GM12864 (cell line): Measurements from ENCODE around the gene DHRS3.

Experiments used
- DNase-seq: peaks from one replicate; pipeline ENCODE4 v3.0.0-alpha.2; 2011; ENCODE audit warnings: low read depth
- H3K4me3 ChIP-seq: 2 replicates; pipeline ENCODE4 v1.5.1; 2011; ENCODE audit warnings: mild to moderate bottlenecking, low read depth, low read length, control low read depth
- TF ChIP-seq, protein P1 (sequence below): IDR thresholded peaks from 2 replicates; pipeline ENCODE4 v1.5.1; 2011; ENCODE audit warnings: low read depth, mild to moderate bottlenecking, moderate library complexity, low read length, control low read depth, inconsistent platforms; ENCODE audit errors: missing control alignments

The DHRS3 gene

DNA sequence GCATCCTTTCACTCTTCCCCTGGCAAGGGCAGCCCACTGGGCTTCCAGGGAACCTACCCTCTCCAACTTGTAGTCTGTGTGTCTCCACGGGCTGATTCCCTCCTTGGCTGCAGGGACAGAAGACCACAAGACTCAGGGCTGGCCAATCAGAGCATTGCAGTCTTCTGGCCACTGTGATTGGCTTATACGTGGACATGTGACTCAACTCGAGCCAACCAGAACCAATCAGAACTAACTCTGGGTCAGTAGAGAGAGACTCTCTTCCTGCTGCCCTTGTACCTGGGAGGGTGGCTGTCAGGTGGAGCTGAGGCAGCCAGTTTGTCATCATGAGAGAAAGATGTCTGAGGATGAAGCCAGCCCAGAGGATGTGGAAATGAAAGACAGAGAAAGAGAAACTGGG, 64.0 kb downstream of the DHRS3 start:
- no peak for DNase-seq
- H3K4me3 ChIP-seq, result no peak overlapping the region
- TF ChIP-seq, protein P1, sequence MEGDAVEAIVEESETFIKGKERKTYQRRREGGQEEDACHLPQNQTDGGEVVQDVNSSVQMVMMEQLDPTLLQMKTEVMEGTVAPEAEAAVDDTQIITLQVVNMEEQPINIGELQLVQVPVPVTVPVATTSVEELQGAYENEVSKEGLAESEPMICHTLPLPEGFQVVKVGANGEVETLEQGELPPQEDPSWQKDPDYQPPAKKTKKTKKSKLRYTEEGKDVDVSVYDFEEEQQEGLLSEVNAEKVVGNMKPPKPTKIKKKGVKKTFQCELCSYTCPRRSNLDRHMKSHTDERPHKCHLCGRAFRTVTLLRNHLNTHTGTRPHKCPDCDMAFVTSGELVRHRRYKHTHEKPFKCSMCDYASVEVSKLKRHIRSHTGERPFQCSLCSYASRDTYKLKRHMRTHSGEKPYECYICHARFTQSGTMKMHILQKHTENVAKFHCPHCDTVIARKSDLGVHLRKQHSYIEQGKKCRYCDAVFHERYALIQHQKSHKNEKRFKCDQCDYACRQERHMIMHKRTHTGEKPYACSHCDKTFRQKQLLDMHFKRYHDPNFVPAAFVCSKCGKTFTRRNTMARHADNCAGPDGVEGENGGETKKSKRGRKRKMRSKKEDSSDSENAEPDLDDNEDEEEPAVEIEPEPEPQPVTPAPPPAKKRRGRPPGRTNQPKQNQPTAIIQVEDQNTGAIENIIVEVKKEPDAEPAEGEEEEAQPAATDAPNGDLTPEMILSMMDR, result no peak

DNA sequence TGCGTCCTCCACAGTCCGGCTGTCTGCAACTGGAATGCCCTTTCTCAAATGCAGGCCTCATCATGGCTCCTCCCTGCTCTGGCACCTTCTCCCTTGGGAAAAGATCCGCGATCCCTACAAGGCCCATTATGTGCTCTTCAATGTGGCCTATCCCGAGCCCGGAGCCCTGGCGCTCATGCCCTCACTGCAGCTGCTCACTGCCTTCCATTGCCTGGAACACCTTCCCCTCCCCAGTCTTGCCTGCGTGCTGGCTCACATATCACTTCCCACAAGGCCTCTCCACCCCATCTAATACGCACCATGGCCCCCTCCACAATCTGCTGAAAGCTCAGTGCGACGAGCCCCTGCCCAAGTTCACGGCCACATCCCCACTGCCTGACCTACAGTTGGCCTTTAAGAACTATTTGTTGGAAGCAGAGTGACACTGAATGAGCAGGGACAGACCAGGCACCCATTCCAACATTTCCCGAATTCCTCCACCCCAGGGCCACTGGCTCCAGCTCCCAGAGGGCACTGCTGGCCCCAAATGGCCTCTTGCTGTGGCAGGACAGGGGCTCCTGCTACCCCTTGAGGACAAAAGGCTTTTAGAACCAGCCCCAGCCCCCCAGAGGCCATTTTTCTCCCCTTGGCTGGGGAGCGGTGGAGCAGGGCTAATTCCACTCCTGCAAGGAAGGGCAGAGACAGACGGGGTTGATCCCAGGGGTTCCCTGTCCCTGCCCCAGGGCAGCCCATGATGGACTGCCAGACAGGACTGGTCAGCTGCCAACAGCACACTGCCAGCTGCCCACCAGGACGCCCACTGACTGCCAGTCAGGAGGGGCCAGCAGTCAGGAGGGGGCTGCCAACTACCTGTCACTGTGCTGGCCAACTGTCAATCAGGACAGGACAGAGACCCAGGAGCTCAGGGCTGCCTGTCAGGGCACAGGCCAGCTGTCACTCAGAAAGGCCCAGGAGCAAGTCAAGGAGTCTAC, 64.8 kb downstream of the DHRS3 start:
- no peak overlapping the region for H3K4me3 ChIP-seq
- DNase-seq, result no peak
- TF ChIP-seq, protein P1, result no peak

DNA sequence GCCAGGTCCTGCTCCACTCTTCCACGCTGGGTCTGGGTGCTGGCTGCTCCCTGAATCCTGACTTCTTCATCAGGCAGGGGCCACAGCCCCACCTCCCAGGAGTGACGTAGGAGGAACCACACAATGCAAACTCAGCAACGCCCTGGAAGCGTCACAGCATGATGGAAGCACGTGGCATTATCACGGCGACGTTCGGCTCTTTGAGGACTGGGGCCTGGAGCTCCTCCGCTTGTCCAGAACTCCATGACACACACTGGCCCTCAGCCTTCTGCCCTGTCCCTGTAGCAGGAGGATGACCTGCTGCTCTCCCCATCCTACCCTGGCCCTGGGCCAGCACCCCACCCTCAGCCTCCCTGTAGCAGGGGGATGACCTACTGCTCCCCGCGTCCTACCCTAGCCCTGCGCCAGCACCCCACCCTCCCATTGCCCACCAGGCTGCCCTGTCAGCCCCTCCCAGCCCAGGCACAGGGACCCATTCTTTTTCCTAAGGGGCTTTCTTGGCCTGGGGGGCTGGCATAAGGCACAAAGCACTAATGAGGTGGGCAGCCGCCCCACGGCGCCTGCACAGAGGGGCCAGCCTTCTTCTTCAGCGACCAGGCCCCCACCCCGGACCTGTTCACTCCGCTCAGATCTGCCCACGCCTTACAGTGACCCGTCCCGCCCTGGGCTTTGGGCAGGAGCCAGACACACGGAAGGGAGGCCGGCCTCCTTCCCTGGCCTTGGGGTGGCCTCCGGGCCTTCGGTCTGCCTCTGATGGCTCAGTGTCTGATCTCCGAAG, 65.7 kb downstream of the DHRS3 start:
- DNase-seq, result no peak
- H3K4me3 ChIP-seq, result no peak overlapping the region
- TF ChIP-seq, protein P1, result no peak

DNA sequence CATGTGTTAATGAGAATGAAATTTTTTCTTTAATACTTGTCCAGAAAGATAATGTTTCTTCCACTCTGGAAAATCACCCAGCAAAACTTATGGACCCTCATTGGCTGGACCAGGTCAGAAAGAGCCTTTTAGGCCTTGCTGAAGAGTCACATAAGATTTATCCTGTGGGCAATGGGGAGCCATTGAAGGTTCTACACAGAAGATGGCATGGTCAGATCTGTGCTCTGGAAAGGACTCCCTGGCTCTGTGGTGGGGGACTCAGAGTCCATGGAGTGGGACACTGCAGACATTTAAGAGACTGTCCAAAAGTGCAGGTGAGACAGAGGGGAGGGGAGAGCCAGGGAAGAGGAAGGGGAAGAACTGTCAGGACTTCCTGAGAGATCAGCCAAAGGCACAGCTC, 66.4 kb downstream of the DHRS3 start:
- no peak overlapping the region for H3K4me3 ChIP-seq
- TF ChIP-seq, protein P1, result no peak
- no peak for DNase-seq

DNA sequence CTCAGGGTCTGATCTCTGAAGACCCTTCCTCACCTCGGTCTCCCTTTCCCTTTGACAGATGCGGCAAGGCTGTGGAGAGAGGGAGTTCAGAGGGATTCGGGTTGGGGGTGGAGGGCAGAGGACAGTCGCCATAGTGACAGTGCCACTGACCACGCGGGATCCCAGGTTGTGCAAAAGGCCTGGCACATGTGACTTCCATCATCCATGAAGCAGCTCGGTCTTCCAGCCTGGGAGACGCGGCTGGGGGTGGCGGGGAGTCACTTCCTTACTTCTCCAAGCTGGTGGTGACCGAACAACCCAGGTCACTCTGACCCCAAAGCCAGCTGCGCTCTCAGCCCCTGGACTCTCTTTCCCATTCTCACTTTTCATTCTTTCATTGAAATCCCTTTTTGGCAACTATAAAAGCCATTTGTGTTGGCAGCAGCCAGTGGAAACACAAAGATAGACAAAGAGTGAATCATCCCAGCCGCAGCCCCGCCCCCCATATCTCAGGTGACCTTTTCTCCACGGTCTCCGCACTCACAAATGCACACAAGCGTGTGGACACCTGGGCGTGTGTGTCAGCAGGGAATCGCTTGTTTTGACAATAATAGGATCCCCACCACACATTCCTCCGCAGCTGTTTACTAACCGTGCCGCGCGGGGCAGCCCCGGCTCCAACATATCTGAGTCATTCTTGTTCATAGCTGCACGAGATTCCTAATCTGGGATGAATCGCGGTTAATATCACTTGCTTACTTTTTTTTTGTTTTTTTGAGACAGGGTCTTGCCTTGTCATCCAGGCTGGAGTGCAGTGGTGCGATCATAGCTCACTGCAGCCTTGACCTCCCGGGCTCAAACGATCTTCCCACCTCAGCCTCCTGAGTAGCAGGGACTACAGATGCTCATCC, 68.3 kb downstream of the DHRS3 start:
- DNase-seq, result no peak
- H3K4me3 ChIP-seq, result no peak overlapping the region
- TF ChIP-seq, protein P1, result no peak

DNA sequence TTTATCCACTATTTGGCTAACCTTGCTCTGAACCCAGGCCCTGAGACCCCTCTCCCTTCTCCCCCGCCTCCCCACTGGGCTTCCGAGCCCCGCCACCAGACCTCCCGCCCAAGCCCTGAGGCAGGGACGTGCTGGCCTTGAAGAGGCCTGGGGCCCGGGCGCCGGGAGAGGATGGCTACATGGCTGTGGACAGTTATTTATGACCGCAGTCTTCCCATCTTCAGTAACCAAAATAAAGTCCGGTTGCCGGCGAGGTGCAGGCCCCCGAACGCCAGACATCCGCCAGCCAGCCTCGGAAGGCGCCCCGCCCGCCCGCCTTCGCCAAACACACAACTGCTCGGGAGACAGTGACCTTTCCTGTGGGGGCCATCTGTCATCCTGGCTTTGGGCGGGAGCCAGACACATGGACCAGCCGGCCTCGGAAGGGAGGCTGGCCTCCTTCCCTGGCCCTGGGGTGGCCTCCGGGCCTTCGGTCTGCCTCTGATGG, 69.0 kb downstream of the DHRS3 start:
- no peak for DNase-seq
- TF ChIP-seq, protein P1, result no peak

More for the DNA sequence above, 69.0 kb downstream of the DHRS3 start:
- H3K4me3 ChIP-seq, result no peak overlapping the region
